Measurements from ENCODE around the gene ARSG.

Gene ARSG

GRCh38 chr17:68441070-68441770 is 149.9 kb downstream of the ARSG start:
- no peak overlapping the region for H3K27ac ChIP-seq (ENCODE audit: low read depth, low read length)
- no peak overlapping the region for H3K9ac ChIP-seq (ENCODE audit: low read depth in 1 of 2, low read length in 2 of 2)
- H3K4me1 ChIP-seq (ENCODE audit: control insufficient read depth in 1 of 2, insufficient read depth in 2 of 2, low read length in 2 of 2): peaks cover 13 to 14% of the 10 kb centered on the region in 2 donors
- H3K36me3 ChIP-seq (ENCODE audit: control insufficient read depth in 1 of 2, insufficient read depth in 2 of 2, low read length in 2 of 2): peaks cover 0 to 9% of the 10 kb centered on the region in 2 donors
- H3K4me3 ChIP-seq (ENCODE audit: low read depth in 1 of 2, low read length in 2 of 2): no peak overlapping the region
- no peaks in the 10 kb centered on the region for H3K27me3 ChIP-seq (ENCODE audit: control insufficient read depth in 1 of 2, insufficient read depth in 2 of 2, low read length in 2 of 2)
- H3K9me3 ChIP-seq (ENCODE audit: control insufficient read depth in 1 of 2, low read length in 2 of 2): no peaks in the 10 kb centered on the region

- no peaks in the 10 kb centered on the region for H3K27me3 ChIP-seq (ENCODE audit: control insufficient read depth in 1 of 2, insufficient read depth in 2 of 2, low read length in 2 of 2)
- no peak overlapping the region for H3K9ac ChIP-seq (ENCODE audit: low read depth in 1 of 2, low read length in 2 of 2)
- no peaks in the 10 kb centered on the region for H3K4me1 ChIP-seq (ENCODE audit: control insufficient read depth in 1 of 2, insufficient read depth in 2 of 2, low read length in 2 of 2)
- H3K9me3 ChIP-seq (ENCODE audit: control insufficient read depth in 1 of 2, low read length in 2 of 2): no peaks in the 10 kb centered on the region
- H3K36me3 ChIP-seq (ENCODE audit: control insufficient read depth in 1 of 2, insufficient read depth in 2 of 2, low read length in 2 of 2): peaks cover 7 to 24% of the 10 kb centered on the region in 2 donors
- no peak overlapping the region for H3K4me3 ChIP-seq (ENCODE audit: low read depth in 1 of 2, low read length in 2 of 2)
- no peak overlapping the region for H3K27ac ChIP-seq (ENCODE audit: low read depth, low read length)
Observed at GRCh38 chr17:68443972-68444464, 152.7 kb downstream of the ARSG start.

- no peaks in the 10 kb centered on the region for H3K9me3 ChIP-seq (ENCODE audit: control insufficient read depth in 1 of 2, low read length in 2 of 2)
- peaks cover 12 to 34% of the 10 kb centered on the region in 2 donors for H3K36me3 ChIP-seq (ENCODE audit: control insufficient read depth in 1 of 2, insufficient read depth in 2 of 2, low read length in 2 of 2)
- no peaks in the 10 kb centered on the region for H3K4me1 ChIP-seq (ENCODE audit: control insufficient read depth in 1 of 2, insufficient read depth in 2 of 2, low read length in 2 of 2)
- H3K27ac ChIP-seq (ENCODE audit: low read depth, low read length): no peak overlapping the region
- H3K9ac ChIP-seq (ENCODE audit: low read depth in 1 of 2, low read length in 2 of 2): no peak overlapping the region
- H3K27me3 ChIP-seq (ENCODE audit: control insufficient read depth in 1 of 2, insufficient read depth in 2 of 2, low read length in 2 of 2): no peaks in the 10 kb centered on the region
- H3K4me3 ChIP-seq (ENCODE audit: low read depth in 1 of 2, low read length in 2 of 2): no peak overlapping the region
Observed at GRCh38 chr17:68445671-68446070, 154.4 kb downstream of the ARSG start.

GRCh38 chr17:68446626-68447041 is 155.3 kb downstream of the ARSG start:
- no peak overlapping the region for H3K27ac ChIP-seq (ENCODE audit: low read depth, low read length)

GRCh38 chr17:68449021-68449739 is 157.9 kb downstream of the ARSG start:
- no peak overlapping the region for H3K9ac ChIP-seq (ENCODE audit: low read depth in 1 of 2, low read length in 2 of 2)
- H3K36me3 ChIP-seq (ENCODE audit: control insufficient read depth in 1 of 2, insufficient read depth in 2 of 2, low read length in 2 of 2): peaks cover 12 to 34% of the 10 kb centered on the region in 2 donors
- H3K9me3 ChIP-seq (ENCODE audit: control insufficient read depth in 1 of 2, low read length in 2 of 2): no peaks in the 10 kb centered on the region
- H3K4me1 ChIP-seq (ENCODE audit: control insufficient read depth in 1 of 2, insufficient read depth in 2 of 2, low read length in 2 of 2): no peaks in the 10 kb centered on the region
- no peak overlapping the region for H3K27ac ChIP-seq (ENCODE audit: low read depth, low read length)
- no peak overlapping the region for H3K4me3 ChIP-seq (ENCODE audit: low read depth in 1 of 2, low read length in 2 of 2)
- no peaks in the 10 kb centered on the region for H3K27me3 ChIP-seq (ENCODE audit: control insufficient read depth in 1 of 2, insufficient read depth in 2 of 2, low read length in 2 of 2)

More at GRCh38 chr17:68446626-68447041, 155.3 kb downstream of the ARSG start:
- Histone ChIP-seq H3K27me3 (ENCODE audit: control insufficient read depth in 1 of 2, insufficient read depth in 2 of 2, low read length in 2 of 2) (no peaks in the 10 kb centered on the region), H3K9me3 (ENCODE audit: control insufficient read depth in 1 of 2, low read length in 2 of 2) (no peaks in the 10 kb centered on the region), H3K9ac (ENCODE audit: low read depth in 1 of 2, low read length in 2 of 2) (no peak overlapping the region), H3K4me3 (ENCODE audit: low read depth in 1 of 2, low read length in 2 of 2) (no peak overlapping the region), H3K4me1 (ENCODE audit: control insufficient read depth in 1 of 2, insufficient read depth in 2 of 2, low read length in 2 of 2) (no peaks in the 10 kb centered on the region), H3K36me3 (ENCODE audit: control insufficient read depth in 1 of 2, insufficient read depth in 2 of 2, low read length in 2 of 2) (peaks cover 12 to 38% of the 10 kb centered on the region in 2 donors)

GRCh38 chr17:68450391-68450790 is 159.1 kb downstream of the ARSG start:
- Histone ChIP-seq H3K36me3 (ENCODE audit: control insufficient read depth in 1 of 2, insufficient read depth in 2 of 2, low read length in 2 of 2) (peaks cover 12 to 29% of the 10 kb centered on the region in 2 donors), H3K9me3 (ENCODE audit: control insufficient read depth in 1 of 2, low read length in 2 of 2) (no peaks in the 10 kb centered on the region), H3K9ac (ENCODE audit: low read depth in 1 of 2, low read length in 2 of 2) (no peak overlapping the region), H3K4me1 (ENCODE audit: control insufficient read depth in 1 of 2, insufficient read depth in 2 of 2, low read length in 2 of 2) (peaks cover 0 to under 1% of the 10 kb centered on the region in 2 donors), H3K27ac (ENCODE audit: low read depth, low read length) (no peak overlapping the region), H3K4me3 (ENCODE audit: low read depth in 1 of 2, low read length in 2 of 2) (no peak overlapping the region), H3K27me3 (ENCODE audit: control insufficient read depth in 1 of 2, insufficient read depth in 2 of 2, low read length in 2 of 2) (no peaks in the 10 kb centered on the region)

- peaks cover 12 to 29% of the 10 kb centered on the region in 2 donors for H3K36me3 ChIP-seq (ENCODE audit: control insufficient read depth in 1 of 2, insufficient read depth in 2 of 2, low read length in 2 of 2)
Observed at GRCh38 chr17:68450801-68451200, 159.5 kb downstream of the ARSG start.

GRCh38 chr17:68451670-68452354 is 160.5 kb downstream of the ARSG start:
- no peak overlapping the region for H3K9ac ChIP-seq (ENCODE audit: low read depth in 1 of 2, low read length in 2 of 2)
- H3K27ac ChIP-seq (ENCODE audit: low read depth, low read length): no peak overlapping the region
- peaks cover 12 to 29% of the 10 kb centered on the region in 2 donors for H3K36me3 ChIP-seq (ENCODE audit: control insufficient read depth in 1 of 2, insufficient read depth in 2 of 2, low read length in 2 of 2)
- peaks cover 4 to 15% of the 10 kb centered on the region in 2 donors for H3K4me1 ChIP-seq (ENCODE audit: control insufficient read depth in 1 of 2, insufficient read depth in 2 of 2, low read length in 2 of 2)
- no peak overlapping the region for H3K4me3 ChIP-seq (ENCODE audit: low read depth in 1 of 2, low read length in 2 of 2)
- H3K9me3 ChIP-seq (ENCODE audit: control insufficient read depth in 1 of 2, low read length in 2 of 2): no peaks in the 10 kb centered on the region
- H3K27me3 ChIP-seq (ENCODE audit: control insufficient read depth in 1 of 2, insufficient read depth in 2 of 2, low read length in 2 of 2): no peaks in the 10 kb centered on the region

More at GRCh38 chr17:68450801-68451200, 159.5 kb downstream of the ARSG start:
- H3K4me1 ChIP-seq (ENCODE audit: control insufficient read depth in 1 of 2, insufficient read depth in 2 of 2, low read length in 2 of 2): peaks cover 0 to 5% of the 10 kb centered on the region in 2 donors
- no peak overlapping the region for H3K9ac ChIP-seq (ENCODE audit: low read depth in 1 of 2, low read length in 2 of 2)
- no peaks in the 10 kb centered on the region for H3K27me3 ChIP-seq (ENCODE audit: control insufficient read depth in 1 of 2, insufficient read depth in 2 of 2, low read length in 2 of 2)
- H3K4me3 ChIP-seq (ENCODE audit: low read depth in 1 of 2, low read length in 2 of 2): no peak overlapping the region
- H3K9me3 ChIP-seq (ENCODE audit: control insufficient read depth in 1 of 2, low read length in 2 of 2): no peaks in the 10 kb centered on the region
- H3K27ac ChIP-seq (ENCODE audit: low read depth, low read length): no peak overlapping the region

GRCh38 chr17:68452724-68453290 is 161.5 kb downstream of the ARSG start:
- Histone ChIP-seq H3K27ac (ENCODE audit: low read depth, low read length) (no peak overlapping the region), H3K9me3 (ENCODE audit: control insufficient read depth in 1 of 2, low read length in 2 of 2) (no peaks in the 10 kb centered on the region), H3K27me3 (ENCODE audit: control insufficient read depth in 1 of 2, insufficient read depth in 2 of 2, low read length in 2 of 2) (no peaks in the 10 kb centered on the region), H3K36me3 (ENCODE audit: control insufficient read depth in 1 of 2, insufficient read depth in 2 of 2, low read length in 2 of 2) (peaks cover 12 to 24% of the 10 kb centered on the region in 2 donors), H3K4me3 (ENCODE audit: low read depth in 1 of 2, low read length in 2 of 2) (no peak overlapping the region), H3K4me1 (ENCODE audit: control insufficient read depth in 1 of 2, insufficient read depth in 2 of 2, low read length in 2 of 2) (peaks cover 4 to 15% of the 10 kb centered on the region in 2 donors), H3K9ac (ENCODE audit: low read depth in 1 of 2, low read length in 2 of 2) (no peak overlapping the region)

All from duodenal mucosa (tissue), 2 donors.